ENCODE data around the gene FER1L5.

The FER1L5 gene

DNA sequence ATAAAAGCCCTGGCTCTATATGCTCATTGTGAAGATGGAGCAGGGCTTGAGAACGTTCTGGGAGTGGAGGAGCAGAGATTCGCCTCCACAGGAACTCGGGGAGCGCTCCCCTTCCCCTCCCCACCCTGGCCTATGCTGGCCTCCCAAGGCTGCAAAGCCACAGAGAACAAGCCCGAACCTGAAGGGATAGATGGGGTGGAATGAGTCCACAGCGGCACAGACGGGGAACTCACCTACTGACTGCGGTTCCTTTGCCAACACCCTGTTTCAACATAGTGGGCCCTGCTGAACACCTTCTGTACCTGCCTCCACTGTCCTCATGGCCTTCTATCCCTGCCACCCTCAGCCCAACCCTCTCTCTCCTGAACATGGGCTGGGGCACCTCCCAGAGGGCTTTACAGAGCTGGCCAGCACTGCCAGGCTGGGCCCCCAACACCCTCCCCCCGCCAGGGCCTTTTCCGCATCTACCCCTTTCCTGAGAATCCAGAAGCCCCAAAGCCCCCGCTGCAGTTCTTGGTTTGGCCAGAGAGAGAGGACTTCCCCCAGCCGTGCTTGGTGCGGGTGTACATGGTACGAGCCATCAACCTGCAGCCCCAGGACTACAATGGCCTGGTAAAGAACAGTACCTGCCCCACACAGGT is 55.8 kb downstream of the FER1L5 start:
- DNase-seq = no peak

DNA sequence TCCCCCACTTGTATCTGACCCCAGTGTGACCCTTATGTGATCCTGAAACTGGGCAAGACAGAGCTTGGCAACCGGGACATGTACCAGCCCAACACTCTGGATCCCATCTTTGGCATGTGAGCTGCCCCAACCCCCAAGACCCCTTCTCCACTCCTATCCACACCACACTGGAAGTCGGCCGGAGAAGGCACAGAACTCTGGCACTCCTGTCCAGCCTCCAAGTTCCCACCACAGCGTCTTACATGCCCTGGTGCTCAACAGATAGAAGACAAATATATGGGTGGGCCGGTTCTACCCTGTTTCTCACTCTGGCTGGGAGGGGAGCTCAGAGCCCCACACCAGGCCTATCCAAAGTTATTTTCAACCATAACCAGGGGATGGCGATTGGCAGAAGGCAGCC is 56.5 kb downstream of the FER1L5 start:
- no peak for DNase-seq

GRCh38 chr2:96699621-96700020 is 57.1 kb downstream of the FER1L5 start:
- DNase-seq = peak in 1 of 2 experiments; percentile 30

DNA sequence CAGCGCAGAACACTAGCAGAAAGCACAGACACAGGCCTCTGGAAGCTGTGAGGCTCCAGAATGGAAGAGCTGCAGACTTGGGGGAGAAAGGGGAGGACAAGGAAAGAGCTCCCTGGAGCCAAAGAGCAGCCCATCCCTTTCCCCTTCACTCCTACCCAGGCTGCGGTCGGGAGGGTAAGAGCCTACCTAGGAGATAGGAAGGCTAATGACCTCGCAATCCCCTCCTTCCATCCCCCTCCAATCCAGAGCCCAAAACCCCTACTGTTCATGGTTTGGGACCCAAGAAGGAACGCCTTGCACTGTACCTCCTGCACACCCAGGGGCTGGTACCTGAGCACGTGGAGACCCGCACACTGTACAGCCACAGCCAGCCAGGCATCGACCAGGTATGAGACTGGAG is 57.5 kb downstream of the FER1L5 start:
- no peak for DNase-seq

- no peak for DNase-seq
Measured at GRCh38 chr2:96701636-96702035, 59.1 kb downstream of the FER1L5 start.

DNA sequence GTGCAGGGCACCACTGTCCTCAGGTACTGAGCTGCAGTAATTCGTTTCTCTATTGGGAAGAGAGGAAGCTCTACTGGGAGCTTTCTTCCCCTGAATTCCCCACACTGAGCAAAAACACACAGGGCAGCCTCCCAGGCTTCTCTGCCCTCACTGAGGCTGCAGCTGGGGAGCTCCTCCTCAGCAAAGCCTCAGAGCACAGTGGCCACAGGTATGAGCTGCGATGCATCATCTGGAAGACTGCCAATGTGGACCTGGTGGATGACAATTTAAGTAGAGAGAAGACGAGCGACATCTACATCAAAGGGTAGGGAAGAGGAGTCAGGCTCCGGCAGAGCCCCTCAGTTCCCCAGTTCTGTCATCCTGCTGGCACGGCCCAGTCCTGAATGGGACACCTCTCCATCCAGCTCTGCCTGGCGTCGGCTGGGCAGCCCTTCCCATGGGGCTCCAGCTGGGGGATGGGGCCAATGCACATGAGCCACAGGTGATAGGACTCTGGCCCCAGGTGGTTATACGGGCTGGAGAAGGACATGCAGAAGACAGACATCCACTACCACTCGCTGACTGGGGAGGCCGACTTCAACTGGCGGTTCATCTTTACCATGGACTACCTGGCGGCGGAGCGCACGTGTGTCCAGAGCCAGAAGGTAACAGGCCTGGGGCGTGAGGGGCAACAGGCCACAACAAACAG is 59.7 kb downstream of the FER1L5 start:
- DNase-seq = no peak

- DNase-seq = no peak
Measured at GRCh38 chr2:96703021-96703751, 60.6 kb downstream of the FER1L5 start.

DNA sequence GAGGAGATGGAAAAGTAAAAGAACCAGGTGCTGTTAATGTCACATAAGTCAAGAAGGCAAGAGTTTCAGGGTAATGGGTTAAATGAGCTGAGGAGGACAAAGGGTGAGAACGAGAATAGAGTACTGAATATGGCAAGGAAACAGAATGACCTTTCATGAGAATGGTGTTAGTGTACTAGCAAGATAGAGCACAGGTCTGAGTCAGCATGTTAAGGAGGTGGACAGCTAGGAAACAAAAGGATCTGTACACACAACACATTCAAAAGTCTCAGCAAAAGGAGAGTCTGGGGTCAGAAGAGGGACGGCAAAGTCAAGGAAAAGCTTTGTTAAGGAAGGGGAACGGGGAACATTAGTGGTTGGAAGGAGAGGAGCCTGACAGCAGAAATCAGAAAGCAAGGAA is 68.4 kb downstream of the FER1L5 start:
- DNase-seq = no peak

- no peak for DNase-seq
Measured at GRCh38 chr2:96715658-96716057, 73.1 kb downstream of the FER1L5 start.

DNA sequence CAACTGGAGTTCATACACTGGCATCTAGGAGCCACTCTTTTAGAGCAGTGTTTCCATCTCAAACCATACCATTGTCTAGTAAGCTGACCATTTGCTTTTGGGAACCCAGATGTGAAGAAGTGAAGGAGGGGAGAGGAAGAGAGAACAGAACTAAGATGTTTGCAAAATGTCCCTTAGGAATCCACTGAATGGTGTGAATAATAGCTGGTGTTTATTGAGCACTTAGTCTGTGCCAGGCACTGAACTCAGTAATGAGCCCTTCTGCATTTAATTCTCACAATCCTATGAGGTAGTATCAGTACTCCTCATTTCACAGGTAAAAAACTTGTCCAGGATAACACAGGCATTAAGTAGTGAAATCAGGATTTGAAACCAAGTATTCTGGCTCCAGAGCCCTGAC is 73.8 kb downstream of the FER1L5 start:
- DNase-seq = no peak

GRCh38 chr2:96726131-96726530 is 83.6 kb downstream of the FER1L5 start:
- no peak for DNase-seq

DNA sequence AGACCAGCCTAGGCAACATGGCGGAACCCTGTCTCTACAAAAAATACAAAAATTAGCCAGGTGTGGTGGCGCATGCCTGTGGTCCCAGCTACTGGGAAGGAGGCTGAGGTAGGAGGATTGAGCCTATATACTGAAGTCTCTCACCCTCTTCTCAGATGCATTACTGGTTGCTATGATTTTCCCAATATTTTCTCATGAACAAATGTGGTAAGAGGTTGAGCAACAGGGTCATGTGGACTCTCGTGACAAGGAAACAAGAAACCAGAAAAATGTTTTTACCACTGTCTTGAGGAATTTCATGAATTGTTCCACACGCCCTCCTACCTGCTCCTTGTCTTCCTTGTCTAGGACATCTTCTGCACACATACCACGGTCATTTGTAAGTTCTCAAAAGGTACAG is 84.9 kb downstream of the FER1L5 start:
- DNase-seq = no peak

DNA sequence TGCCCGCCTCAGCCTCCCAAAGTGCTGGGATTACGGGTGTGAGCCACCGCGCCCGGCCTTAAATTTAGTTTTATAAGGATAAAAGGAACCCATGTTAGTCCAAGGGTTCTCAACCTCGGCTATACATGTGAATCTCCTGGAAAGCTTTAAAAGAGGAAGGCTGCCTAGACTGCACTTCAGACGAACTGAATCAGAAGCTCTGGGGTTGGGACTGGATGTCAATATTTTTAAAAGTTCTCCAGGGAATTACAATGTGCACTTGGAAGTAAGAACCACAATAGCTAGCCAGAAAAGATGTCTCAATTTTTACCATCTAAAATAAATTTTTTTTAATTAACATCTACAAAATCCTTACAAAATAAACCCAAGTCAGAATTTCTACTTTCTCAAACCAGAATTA is 87.2 kb downstream of the FER1L5 start:
- no peak for DNase-seq

DNA sequence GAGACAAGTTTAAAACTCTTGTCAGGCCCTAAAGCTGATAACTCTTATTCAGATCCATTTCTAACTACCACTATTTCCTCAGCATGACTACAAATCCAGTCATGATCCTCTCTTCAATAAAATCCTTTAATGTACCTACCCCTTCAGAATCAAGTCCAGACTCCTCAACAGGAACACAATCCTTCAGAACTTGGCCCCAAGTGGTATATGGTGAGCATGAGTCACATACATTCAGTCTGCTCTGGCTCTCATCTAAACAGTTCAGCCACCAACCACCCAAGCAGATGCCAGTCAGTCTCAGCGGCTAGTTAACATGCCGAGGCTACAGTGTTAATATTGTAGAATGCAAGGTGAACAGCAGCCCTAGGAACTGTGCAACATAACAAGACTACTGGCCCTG is 87.6 kb downstream of the FER1L5 start:
- DNase-seq = no peak

- no peak for DNase-seq
Measured at GRCh38 chr2:96733931-96734330, 91.4 kb downstream of the FER1L5 start.

DNA sequence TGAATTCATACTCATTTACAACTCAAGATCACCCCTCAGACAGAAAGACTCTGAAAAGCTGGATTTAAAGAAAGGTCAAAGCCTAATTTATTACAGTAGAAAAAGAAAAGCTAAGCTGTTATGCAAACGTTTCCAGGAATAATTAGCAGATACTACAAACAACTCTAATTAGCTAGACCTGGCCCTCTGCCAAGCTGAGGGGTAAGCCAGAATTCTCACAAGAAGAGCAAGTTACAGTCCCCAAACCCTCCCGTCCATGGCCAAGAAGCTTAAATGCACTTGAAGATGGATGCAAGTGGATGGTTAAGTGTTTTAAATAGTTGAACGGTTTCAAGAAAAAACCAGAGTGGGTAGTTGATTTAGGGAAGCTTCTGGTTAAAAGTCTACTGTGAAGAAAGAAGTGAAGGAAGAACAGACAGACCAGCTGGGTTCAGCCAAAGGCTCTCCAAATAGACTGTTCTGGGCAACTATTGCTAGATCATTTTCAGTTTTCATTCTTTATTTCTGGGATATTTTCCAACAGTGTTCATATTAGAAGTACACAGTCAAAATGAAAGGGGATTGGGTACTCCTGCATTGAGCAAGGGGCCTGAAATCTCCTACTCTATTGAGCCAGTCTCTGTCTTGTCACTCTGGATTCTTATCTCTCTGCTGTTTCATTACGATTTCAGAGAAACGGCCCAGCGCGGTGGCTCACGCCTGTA is 92.5 kb downstream of the FER1L5 start:
- no peak for DNase-seq

DNA sequence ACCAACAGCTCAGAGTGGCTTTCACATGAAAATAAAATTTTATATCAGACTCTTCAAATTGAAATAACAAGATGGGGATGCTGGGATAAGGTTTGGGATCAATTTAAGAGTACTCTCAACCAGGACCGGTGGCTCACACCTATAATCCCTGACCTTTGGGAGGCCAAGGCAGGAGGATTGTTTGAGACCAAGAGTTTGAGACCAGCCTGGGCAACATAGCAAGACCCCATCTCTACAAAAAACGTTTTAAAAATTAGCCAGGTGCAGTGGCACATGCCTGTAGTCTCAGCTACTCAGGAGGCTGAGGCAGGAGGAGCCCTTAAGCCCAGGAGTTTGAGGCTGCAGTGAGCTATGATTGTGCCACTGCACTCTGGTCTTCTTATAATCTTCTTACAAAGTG is 94.7 kb downstream of the FER1L5 start:
- no peak for DNase-seq

DNA sequence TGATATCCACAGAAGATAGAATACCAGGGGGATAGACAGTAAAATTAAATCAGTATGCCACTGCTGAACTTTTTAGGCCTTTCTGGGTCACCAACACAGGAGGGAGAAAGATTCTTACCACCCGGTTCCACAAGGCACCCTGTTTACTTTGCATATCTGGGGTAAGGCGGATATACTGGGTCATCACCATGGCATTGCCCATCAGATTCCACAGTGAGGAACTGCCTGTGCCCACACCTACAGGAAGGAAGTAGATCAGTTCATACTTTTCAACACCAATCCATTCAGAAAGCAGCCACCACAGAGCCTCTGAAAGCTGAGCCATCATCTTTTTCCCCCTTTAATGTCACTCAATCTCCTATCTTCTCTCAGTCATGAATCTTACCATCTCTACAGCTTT is 95.3 kb downstream of the FER1L5 start:
- no peak for DNase-seq

DNA sequence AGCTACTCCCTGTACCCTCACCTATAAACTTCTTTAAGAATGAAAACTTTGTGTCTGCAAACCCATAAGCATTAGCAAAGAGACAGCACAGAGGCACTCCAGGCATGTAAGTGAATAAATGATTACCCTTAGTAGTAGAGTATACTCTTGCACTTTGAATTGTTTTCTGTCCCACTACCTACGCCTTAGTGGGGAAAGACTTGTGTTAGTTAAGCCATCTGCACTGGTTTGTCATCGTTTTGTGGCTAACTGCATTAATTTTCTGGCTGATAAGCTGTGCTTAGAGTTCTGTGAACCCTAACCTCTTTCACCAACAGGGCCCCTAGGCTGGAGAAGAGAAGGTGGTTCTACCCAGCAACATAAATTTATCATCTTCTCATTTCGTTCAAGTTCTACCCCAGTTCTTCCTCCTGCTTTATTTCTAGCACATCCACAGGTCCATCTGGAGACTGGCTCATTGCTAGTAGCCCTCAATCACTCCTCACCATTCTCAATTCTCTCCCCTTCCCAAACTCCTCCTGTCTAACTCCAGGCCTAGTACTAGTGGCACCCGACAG is 96.6 kb downstream of the FER1L5 start:
- no peak for DNase-seq

GRCh38 chr2:96739633-96740428 is 97.3 kb downstream of the FER1L5 start, which contains the start of gene LMAN2L:
Gene LMAN2L, minus strand, starts transcription at chr2:96740064. Its CDS starts 24 bp downstream, at chr2:96740040.
- peak; percentile 97 to 99 for DNase-seq

DNA sequence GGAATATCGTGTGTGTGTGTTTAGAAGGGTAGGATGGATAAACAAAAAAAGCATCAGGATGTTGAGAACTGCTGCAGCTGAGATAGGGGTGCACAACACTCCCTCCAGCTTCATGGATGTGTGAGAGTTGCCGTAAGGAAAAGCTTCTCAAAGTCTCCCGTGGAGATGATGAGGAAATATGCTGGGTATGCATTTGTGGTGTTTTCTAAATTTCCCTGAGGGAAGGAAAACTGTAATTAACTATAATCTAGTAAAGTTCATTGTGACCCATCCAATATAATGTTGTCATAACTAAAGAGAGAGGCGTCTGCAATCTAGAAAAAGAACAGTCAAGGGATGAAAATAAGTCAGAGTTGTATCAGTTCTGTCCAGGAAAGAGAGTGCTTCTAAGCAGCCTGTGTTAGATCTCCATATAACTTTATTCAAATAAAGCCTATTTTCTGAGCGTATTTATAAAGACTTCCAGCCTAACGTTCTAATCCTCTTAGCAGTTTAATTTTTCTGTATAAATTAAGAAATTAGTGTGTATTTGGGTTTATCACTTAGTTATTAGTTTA is 104.6 kb downstream of the FER1L5 start:
- no peak for DNase-seq

- no peak for DNase-seq
Measured at GRCh38 chr2:96751800-96752199, 109.2 kb downstream of the FER1L5 start.

Measured in NCI-H526 (cell line).